Mesothelial cell of epicardium (in vitro differentiated cells): ENCODE results near the gene RNGTT. TPM values are rescaled to one million over a fixed set of nuclear protein-coding genes. Genes with fewer than 3 reads are reported as not detected.

Source experiments
- DNase-seq, 2 experiments: peaks; one replicate each; pipeline ENCODE4 v3.0.0; 2021; ENCODE audit warnings: low spot score in 2 of 2; ENCODE audit not compliant: unreplicated experiment in 2 of 2
- H3K27ac Mint-ChIP-seq: 2 replicates; pipeline ENCODE4 v1.8.0; 2021; ENCODE audit warnings: mixed read lengths
- H3K27me3 Mint-ChIP-seq: 2 replicates; pipeline ENCODE4 v1.8.0; 2021; ENCODE audit warnings: low read depth, mixed read lengths
- H3K36me3 Mint-ChIP-seq: 2 replicates; pipeline ENCODE4 v1.8.0; 2021; ENCODE audit warnings: mixed read lengths
- H3K4me1 Mint-ChIP-seq: 2 replicates; pipeline ENCODE4 v1.8.0; 2021; ENCODE audit warnings: mixed read lengths
- H3K4me3 Mint-ChIP-seq: 2 replicates; pipeline ENCODE4 v1.8.0; 2021; ENCODE audit warnings: mild to moderate bottlenecking, moderate library complexity, mixed read lengths
- H3K9me3 Mint-ChIP-seq: 2 replicates; pipeline ENCODE4 v1.8.0; 2021; ENCODE audit warnings: mixed read lengths
- CTCF ChIP-seq: fragments of 200-600 bp; sonication (generic); IDR thresholded peaks from one replicate; pipeline ENCODE4 v1.5.0; 2021; ENCODE audit warnings: antibody characterized with exemption; ENCODE audit not compliant: unreplicated experiment
- total RNA-seq: library from RNA; stranded (reverse); gene quantifications from 3 replicates; pipeline ENCODE4 v1.2.1, GENCODE V29; 2021

The RNGTT gene
- total RNA-seq, 1 donor from 2014 or later, result 16.5 TPM

DNA sequence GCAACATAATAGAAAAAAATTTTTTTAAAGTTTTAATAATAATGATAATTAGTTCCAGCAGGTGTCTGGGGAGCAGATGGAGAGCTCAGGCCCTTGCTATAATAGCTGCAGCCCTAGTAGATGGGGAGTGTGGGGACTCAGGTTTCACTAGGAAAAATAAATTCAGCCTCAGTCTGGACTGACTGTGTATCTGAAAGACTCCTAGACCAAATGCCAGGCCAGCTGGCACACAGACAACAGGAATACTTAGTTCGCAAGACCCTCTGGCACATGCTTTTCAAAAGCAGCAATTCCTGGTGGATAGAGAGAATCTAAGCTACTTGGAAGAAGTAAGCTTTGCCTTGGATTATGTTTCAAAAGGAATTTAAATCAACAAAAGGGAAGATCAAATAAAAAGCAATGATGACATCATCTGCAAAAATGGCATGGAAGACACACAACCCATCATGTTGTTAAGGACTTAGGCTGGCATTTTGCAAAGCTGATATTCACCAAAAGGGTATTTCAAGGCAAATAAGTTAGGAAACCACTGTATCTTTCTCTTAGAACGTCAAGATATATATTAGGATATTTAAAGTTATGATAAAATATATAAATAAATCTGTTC, 107.8 kb downstream of the RNGTT start:
- Mint-ChIP-seq H3K27ac (no peak overlapping the region), H3K27me3 (no peaks in the 10 kb centered on the region), H3K36me3 (peaks cover 3% of the 10 kb centered on the region), H3K4me3 (no peak overlapping the region), H3K4me1 (peaks cover 4% of the 10 kb centered on the region), H3K9me3 (no peaks in the 10 kb centered on the region)
- TF ChIP-seq CTCF, result no peak
- DNase-seq, result no peak

- TF ChIP-seq CTCF, result no peak
- H3K27me3 Mint-ChIP-seq, result no peaks in the 10 kb centered on the region
- H3K27ac Mint-ChIP-seq, result no peak overlapping the region
- H3K36me3 Mint-ChIP-seq, result peaks cover 3% of the 10 kb centered on the region
- H3K4me1 Mint-ChIP-seq, result peaks cover 10% of the 10 kb centered on the region
- no peak overlapping the region for H3K4me3 Mint-ChIP-seq
- H3K9me3 Mint-ChIP-seq, result no peaks in the 10 kb centered on the region
- no peak for DNase-seq
These were observed 110.6 kb downstream of the RNGTT start for GRCh38 chr6:88852775-88853174.

DNA sequence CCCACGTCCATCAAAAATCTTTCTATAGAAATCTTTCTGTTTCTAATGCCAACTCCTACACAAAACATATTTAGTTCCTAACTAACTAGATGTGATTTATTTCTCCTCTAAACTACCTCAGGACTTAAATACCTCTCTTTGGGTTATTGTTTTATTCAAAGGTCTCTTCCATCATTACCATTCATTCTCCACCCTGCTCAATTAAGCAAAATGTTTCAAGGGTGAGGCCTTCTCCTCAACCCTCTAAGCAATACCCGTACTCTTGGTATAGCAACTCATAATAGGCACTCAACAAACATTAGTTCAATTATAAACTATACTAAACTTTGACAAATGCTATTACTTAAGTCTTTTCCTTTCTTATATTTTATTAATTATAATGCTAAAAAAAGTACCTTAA, 111.4 kb downstream of the RNGTT start:
- H3K36me3 Mint-ChIP-seq, result peaks cover 3% of the 10 kb centered on the region
- TF ChIP-seq CTCF, result no peak
- no peak overlapping the region for H3K4me3 Mint-ChIP-seq
- no peak overlapping the region for H3K27ac Mint-ChIP-seq
- no peaks in the 10 kb centered on the region for H3K9me3 Mint-ChIP-seq
- H3K4me1 Mint-ChIP-seq, result peaks cover 10% of the 10 kb centered on the region
- no peaks in the 10 kb centered on the region for H3K27me3 Mint-ChIP-seq
- DNase-seq, result no peak

GRCh38 chr6:88848870-88849269, 114.5 kb downstream of the RNGTT start:
- no peaks in the 10 kb centered on the region for H3K9me3 Mint-ChIP-seq
- DNase-seq, result no peak
- peaks cover 10% of the 10 kb centered on the region for H3K4me1 Mint-ChIP-seq
- no peak for TF ChIP-seq CTCF
- H3K4me3 Mint-ChIP-seq, result no peak overlapping the region
- H3K36me3 Mint-ChIP-seq, result peaks cover 2% of the 10 kb centered on the region
- peak overlapping the region; percentile 75 for H3K27ac Mint-ChIP-seq
- H3K27me3 Mint-ChIP-seq, result no peaks in the 10 kb centered on the region

DNA sequence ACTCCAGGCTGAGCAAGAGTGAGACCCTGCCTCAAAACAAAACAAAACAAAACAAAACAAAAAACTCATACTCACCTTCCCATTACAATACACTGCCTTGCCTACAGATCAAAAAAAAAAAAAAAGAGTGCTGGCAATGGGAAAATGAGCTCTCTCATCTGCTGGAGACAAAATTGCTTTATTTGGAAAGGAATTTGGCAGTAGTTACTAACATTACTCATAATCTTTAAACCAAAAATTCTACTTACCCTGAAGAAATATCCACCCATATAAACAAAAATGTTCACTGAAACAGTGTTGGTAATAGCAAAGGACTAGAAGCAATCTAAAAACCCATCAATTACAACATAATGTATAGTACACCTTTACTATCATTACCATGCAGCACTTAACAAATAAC, 120.4 kb downstream of the RNGTT start:
- Mint-ChIP-seq H3K27ac (no peak overlapping the region), H3K4me1 (no peaks in the 10 kb centered on the region), H3K9me3 (no peaks in the 10 kb centered on the region), H3K36me3 (peaks cover 8% of the 10 kb centered on the region), H3K4me3 (no peak overlapping the region), H3K27me3 (no peaks in the 10 kb centered on the region)
- TF ChIP-seq CTCF, result no peak
- DNase-seq, result no peak

GRCh38 chr6:88842320-88842719, 121.1 kb downstream of the RNGTT start:
- peaks cover 8% of the 10 kb centered on the region for H3K36me3 Mint-ChIP-seq
- no peaks in the 10 kb centered on the region for H3K4me1 Mint-ChIP-seq
- H3K27ac Mint-ChIP-seq, result no peak overlapping the region
- no peaks in the 10 kb centered on the region for H3K9me3 Mint-ChIP-seq
- TF ChIP-seq CTCF, result no peak
- H3K4me3 Mint-ChIP-seq, result no peak overlapping the region
- DNase-seq, result no peak
- no peaks in the 10 kb centered on the region for H3K27me3 Mint-ChIP-seq
